ENCODE data around the gene PFDN5.

Gene PFDN5

GRCh38 chr12:53295070-53295890, at the start of gene PFDN5:
PFDN5 (plus strand) TSS chr12:53295542; CDS start chr12:53295568, 26 bp downstream.
- no peaks in the 10 kb centered on the region for H3K27me3 ChIP-seq (ENCODE audit: control insufficient read depth, insufficient read depth, low read length)
- peaks cover 10% of the 10 kb centered on the region for H3K4me1 ChIP-seq (ENCODE audit: control insufficient read depth, insufficient read depth, low read length)
- no peaks in the 10 kb centered on the region for H3K9me3 ChIP-seq (ENCODE audit: control insufficient read depth, insufficient read depth, low read depth, low read length)
- peak within 1 kb of the TSS; percentile 29; the same call in 1 of the 2 replicates for H3K27ac ChIP-seq (ENCODE audit: low read depth, low read length)
- H3K9ac ChIP-seq (ENCODE audit: low read length), result peak within 1 kb of the TSS; percentile 90
- peaks cover 48% of the 10 kb centered on the region for H3K36me3 ChIP-seq (ENCODE audit: control insufficient read depth, insufficient read depth, low read length)
- H3K4me3 ChIP-seq (ENCODE audit: low read depth, low read length), result peak within 1 kb of the TSS; percentile 99

DNA sequence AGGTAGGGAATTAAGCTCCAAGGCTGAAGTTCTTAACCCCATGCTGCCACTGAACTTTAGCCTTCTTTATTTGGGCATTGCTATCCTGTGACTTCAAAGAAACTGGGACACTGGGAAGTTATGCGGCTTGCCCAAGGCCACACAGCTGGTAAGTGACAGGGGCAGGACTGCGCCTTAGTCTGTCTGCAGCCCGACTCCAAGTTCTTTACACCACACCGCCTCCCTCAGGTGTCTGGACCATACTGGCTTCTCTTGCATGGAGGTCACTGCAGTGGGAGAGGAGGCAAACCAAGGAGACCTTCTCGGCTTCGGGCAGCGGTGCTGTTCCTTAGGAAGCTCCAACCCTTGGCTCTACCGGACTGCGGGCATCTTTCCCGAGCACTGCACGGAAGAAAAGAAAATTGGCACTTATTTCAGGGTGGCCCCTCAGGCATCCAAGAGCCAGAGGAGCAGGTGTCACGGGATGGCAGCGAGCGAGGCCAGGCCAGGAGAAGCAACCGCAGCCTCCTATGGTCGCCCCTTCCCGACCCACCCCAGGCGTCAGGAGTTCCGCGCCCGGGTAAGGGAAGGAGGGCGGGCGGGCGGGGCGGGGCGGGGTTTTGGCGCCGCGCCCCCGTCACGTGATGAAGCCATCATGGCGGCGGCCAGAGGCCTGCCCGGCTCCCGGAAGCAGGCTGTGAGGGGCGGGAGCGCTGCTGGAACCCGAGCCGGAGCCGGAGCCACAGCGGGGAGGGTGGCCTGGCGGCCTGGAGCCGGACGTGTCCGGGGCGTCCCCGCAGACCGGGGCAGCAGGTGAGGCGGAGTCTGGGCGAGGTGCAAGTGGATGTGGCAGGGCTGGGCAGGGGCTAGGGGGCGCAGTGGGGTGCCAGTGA, 43.6 kb upstream of the PFDN5 start:
- Histone ChIP-seq H3K9me3 (ENCODE audit: control insufficient read depth, insufficient read depth, low read depth, low read length) (no peaks in the 10 kb centered on the region), H3K36me3 (ENCODE audit: control insufficient read depth, insufficient read depth, low read length) (peaks cover 6% of the 10 kb centered on the region; the same call in 1 of the 2 replicates), H3K4me3 (ENCODE audit: low read depth, low read length) (peak overlapping the region; percentile 99), H3K4me1 (ENCODE audit: control insufficient read depth, insufficient read depth, low read length) (peaks cover 12% of the 10 kb centered on the region; the same call in 1 of the 2 replicates), H3K9ac (ENCODE audit: low read length) (peak overlapping the region; percentile 85), H3K27ac (ENCODE audit: low read depth, low read length) (peak overlapping the region; percentile 37; the same call in 1 of the 2 replicates), H3K27me3 (ENCODE audit: control insufficient read depth, insufficient read depth, low read length) (no peaks in the 10 kb centered on the region)

- peak overlapping the region; percentile 37; the same call in 1 of the 2 replicates for H3K27ac ChIP-seq (ENCODE audit: low read depth, low read length)
- H3K36me3 ChIP-seq (ENCODE audit: control insufficient read depth, insufficient read depth, low read length), result peaks cover 6% of the 10 kb centered on the region; the same call in 1 of the 2 replicates
- H3K4me3 ChIP-seq (ENCODE audit: low read depth, low read length), result peak overlapping the region; percentile 99
- peaks cover 12% of the 10 kb centered on the region; the same call in 1 of the 2 replicates for H3K4me1 ChIP-seq (ENCODE audit: control insufficient read depth, insufficient read depth, low read length)
- H3K9ac ChIP-seq (ENCODE audit: low read length), result peak overlapping the region; percentile 85
- no peaks in the 10 kb centered on the region for H3K27me3 ChIP-seq (ENCODE audit: control insufficient read depth, insufficient read depth, low read length)
- H3K9me3 ChIP-seq (ENCODE audit: control insufficient read depth, insufficient read depth, low read depth, low read length), result no peaks in the 10 kb centered on the region
Measured at GRCh38 chr12:53252349-53252916, 42.9 kb upstream of the PFDN5 start.

GRCh38 chr12:53253298-53253697, 42.0 kb upstream of the PFDN5 start:
- Histone ChIP-seq H3K9ac (ENCODE audit: low read length) (no peak overlapping the region), H3K27ac (ENCODE audit: low read depth, low read length) (no peak overlapping the region), H3K4me1 (ENCODE audit: control insufficient read depth, insufficient read depth, low read length) (peaks cover 12% of the 10 kb centered on the region; the same call in 1 of the 2 replicates), H3K36me3 (ENCODE audit: control insufficient read depth, insufficient read depth, low read length) (peaks cover 6% of the 10 kb centered on the region; the same call in 1 of the 2 replicates), H3K9me3 (ENCODE audit: control insufficient read depth, insufficient read depth, low read depth, low read length) (no peaks in the 10 kb centered on the region), H3K27me3 (ENCODE audit: control insufficient read depth, insufficient read depth, low read length) (no peaks in the 10 kb centered on the region), H3K4me3 (ENCODE audit: low read depth, low read length) (peak overlapping the region; percentile 99; the same call in 1 of the 2 replicates)

DNA sequence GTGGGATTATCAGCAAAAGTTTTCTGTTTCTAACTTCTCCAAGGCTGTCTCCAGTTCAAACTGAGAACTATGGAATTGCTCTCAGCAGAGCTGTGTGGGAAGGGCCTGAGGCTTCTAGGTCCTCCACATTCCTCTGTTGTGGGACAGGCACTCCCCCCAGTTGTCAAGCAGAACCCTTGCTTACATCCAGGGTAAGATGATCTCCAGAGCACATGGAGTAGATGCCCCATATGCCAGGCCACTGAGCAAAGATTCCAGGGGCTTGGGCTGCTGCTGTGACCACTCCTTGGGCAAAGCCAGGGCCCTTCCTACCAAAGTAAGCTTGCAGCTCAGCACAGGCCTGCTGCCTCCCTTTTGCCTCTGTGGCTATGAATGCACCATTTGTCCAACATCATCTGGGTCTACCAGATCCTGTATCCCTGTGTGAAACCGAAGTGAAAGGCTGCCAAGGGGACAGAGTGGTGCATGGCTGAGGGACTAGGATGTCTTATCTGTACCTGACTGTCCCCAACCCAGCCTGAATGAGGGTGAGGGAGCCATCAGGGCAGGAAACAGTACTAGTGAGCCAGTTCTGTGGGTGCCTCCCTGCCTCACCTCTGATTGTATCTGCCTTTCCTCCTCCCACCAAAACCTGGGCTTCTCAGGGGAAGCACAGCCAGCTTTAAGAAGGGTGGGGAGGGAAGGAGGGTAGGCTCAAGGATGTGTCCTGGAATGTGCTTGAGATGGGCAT, 40.4 kb upstream of the PFDN5 start:
- H3K4me3 ChIP-seq (ENCODE audit: low read depth, low read length), result no peak overlapping the region
- H3K4me1 ChIP-seq (ENCODE audit: control insufficient read depth, insufficient read depth, low read length), result peaks cover 12% of the 10 kb centered on the region; the same call in 1 of the 2 replicates
- H3K27me3 ChIP-seq (ENCODE audit: control insufficient read depth, insufficient read depth, low read length), result no peaks in the 10 kb centered on the region
- no peak overlapping the region for H3K27ac ChIP-seq (ENCODE audit: low read depth, low read length)
- H3K9ac ChIP-seq (ENCODE audit: low read length), result no peak overlapping the region
- no peaks in the 10 kb centered on the region for H3K9me3 ChIP-seq (ENCODE audit: control insufficient read depth, insufficient read depth, low read depth, low read length)
- peaks cover 6% of the 10 kb centered on the region; the same call in 1 of the 2 replicates for H3K36me3 ChIP-seq (ENCODE audit: control insufficient read depth, insufficient read depth, low read length)

DNA sequence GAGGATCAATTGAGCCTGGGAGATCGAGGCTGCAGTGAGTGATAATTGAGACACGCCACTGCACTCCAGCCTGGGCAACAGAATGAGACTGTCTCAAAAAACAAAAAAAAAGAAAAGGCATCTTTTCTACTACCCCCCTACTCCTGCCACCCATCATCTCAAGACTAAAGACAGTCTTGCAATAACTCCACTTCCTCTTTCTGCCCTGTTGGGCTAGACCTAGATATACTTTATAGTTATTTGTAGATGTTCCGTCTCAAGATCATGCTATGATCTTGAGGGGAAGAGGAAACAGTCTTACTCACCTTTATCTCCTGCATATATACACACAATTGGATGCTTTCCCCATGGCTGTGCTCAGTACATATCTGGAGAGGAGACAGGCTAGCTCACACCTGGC, 39.3 kb upstream of the PFDN5 start:
- Histone ChIP-seq H3K9ac (ENCODE audit: low read length) (no peak overlapping the region), H3K4me1 (ENCODE audit: control insufficient read depth, insufficient read depth, low read length) (peaks cover 10% of the 10 kb centered on the region; the same call in 1 of the 2 replicates), H3K36me3 (ENCODE audit: control insufficient read depth, insufficient read depth, low read length) (peaks cover 6% of the 10 kb centered on the region; the same call in 1 of the 2 replicates), H3K9me3 (ENCODE audit: control insufficient read depth, insufficient read depth, low read depth, low read length) (no peaks in the 10 kb centered on the region), H3K27me3 (ENCODE audit: control insufficient read depth, insufficient read depth, low read length) (no peaks in the 10 kb centered on the region), H3K27ac (ENCODE audit: low read depth, low read length) (no peak overlapping the region), H3K4me3 (ENCODE audit: low read depth, low read length) (no peak overlapping the region)

GRCh38 chr12:53258541-53259539, 36.5 kb upstream of the PFDN5 start:
- H3K4me1 ChIP-seq (ENCODE audit: control insufficient read depth, insufficient read depth, low read length), result no peaks in the 10 kb centered on the region
- no peaks in the 10 kb centered on the region for H3K9me3 ChIP-seq (ENCODE audit: control insufficient read depth, insufficient read depth, low read depth, low read length)
- H3K27ac ChIP-seq (ENCODE audit: low read depth, low read length), result no peak overlapping the region
- no peaks in the 10 kb centered on the region for H3K27me3 ChIP-seq (ENCODE audit: control insufficient read depth, insufficient read depth, low read length)
- H3K36me3 ChIP-seq (ENCODE audit: control insufficient read depth, insufficient read depth, low read length), result peaks cover 4% of the 10 kb centered on the region; the same call in 1 of the 2 replicates
- H3K4me3 ChIP-seq (ENCODE audit: low read depth, low read length), result no peak overlapping the region
- H3K9ac ChIP-seq (ENCODE audit: low read length), result no peak overlapping the region

DNA sequence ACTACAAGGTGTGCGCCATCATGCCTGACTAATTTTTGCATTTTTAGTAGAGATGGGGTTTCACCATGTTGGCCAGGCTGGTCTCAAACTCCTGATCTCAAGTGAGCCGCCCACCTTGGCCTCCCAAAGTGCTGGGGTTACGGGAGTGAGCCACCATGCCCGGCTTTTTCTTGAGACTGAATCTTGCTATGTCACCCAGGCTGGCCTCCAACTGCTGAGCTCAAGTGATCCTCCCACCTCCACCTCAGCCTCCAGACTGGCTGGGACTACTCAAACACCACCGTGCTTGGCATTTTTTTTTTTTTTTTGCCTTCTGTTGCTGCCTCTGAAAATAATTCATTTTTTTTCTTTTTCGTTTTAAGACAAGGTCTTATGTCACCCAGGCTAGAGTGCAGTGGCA, 35.5 kb upstream of the PFDN5 start:
- Histone ChIP-seq H3K27ac (ENCODE audit: low read depth, low read length) (no peak overlapping the region), H3K36me3 (ENCODE audit: control insufficient read depth, insufficient read depth, low read length) (no peaks in the 10 kb centered on the region), H3K4me3 (ENCODE audit: low read depth, low read length) (no peak overlapping the region), H3K4me1 (ENCODE audit: control insufficient read depth, insufficient read depth, low read length) (no peaks in the 10 kb centered on the region), H3K9me3 (ENCODE audit: control insufficient read depth, insufficient read depth, low read depth, low read length) (no peaks in the 10 kb centered on the region), H3K27me3 (ENCODE audit: control insufficient read depth, insufficient read depth, low read length) (no peaks in the 10 kb centered on the region), H3K9ac (ENCODE audit: low read length) (no peak overlapping the region)

DNA sequence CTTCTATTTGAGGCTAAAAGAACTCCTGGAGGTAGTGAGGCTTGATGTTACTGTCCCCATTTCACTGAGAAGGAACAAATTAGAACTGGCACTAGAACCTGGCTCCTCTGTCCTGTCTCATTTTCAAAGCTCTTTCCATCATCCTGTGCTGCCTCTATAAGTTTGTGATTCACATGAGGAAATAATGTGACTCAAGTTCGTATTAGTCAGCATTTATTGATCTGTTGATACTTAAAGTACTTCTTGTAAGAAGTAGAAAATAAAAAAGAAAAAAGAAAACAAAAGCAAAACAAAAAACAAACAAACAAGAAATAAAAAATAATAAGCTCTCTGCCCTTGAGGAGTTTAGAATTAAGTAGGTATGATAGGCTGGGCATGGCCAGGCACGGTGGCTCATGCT, 29.6 kb upstream of the PFDN5 start:
- no peak overlapping the region for H3K27ac ChIP-seq (ENCODE audit: low read depth, low read length)
- no peaks in the 10 kb centered on the region for H3K9me3 ChIP-seq (ENCODE audit: control insufficient read depth, insufficient read depth, low read depth, low read length)
- peaks cover 17% of the 10 kb centered on the region for H3K36me3 ChIP-seq (ENCODE audit: control insufficient read depth, insufficient read depth, low read length)

More for the DNA sequence above, 29.6 kb upstream of the PFDN5 start:
- Histone ChIP-seq H3K9ac (ENCODE audit: low read length) (no peak overlapping the region), H3K4me1 (ENCODE audit: control insufficient read depth, insufficient read depth, low read length) (peaks cover 4% of the 10 kb centered on the region; the same call in 1 of the 2 replicates), H3K4me3 (ENCODE audit: low read depth, low read length) (no peak overlapping the region), H3K27me3 (ENCODE audit: control insufficient read depth, insufficient read depth, low read length) (no peaks in the 10 kb centered on the region)
